Lower lobe of right lung (tissue), 2 donors: ENCODE measurements around the gene NBAS. TPM values are rescaled to one million over a fixed set of nuclear protein-coding genes. Genes with fewer than 3 reads are reported as not detected.

Experiments used
- ATAC-seq, 2 donors: fragments of 200-7000 bp; cut with Tn5 transposase; one replicate each; pipeline ENCODE4 v1.9.1; 2020 to 2022; ENCODE audit warnings: mild to moderate bottlenecking in 2 of 2, moderate library complexity in 2 of 2
- DNase-seq: peaks from one replicate; pipeline ENCODE4 v3.0.0-alpha.2; 2020
- H3K27ac ChIP-seq: fragments of 200-600 bp; one replicate; pipeline ENCODE4 v1.8.0; 2022
- H3K27me3 ChIP-seq: fragments of 200-600 bp; one replicate; pipeline ENCODE4 v1.8.0; 2022; ENCODE audit warnings: low read depth
- H3K36me3 ChIP-seq: fragments of 200-600 bp; one replicate; pipeline ENCODE4 v1.8.0; 2022; ENCODE audit warnings: mild to moderate bottlenecking
- H3K4me1 ChIP-seq: fragments of 200-600 bp; one replicate; pipeline ENCODE4 v1.8.0; 2022
- H3K4me3 ChIP-seq: fragments of 200-600 bp; one replicate; pipeline ENCODE4 v1.8.0; 2022; ENCODE audit warnings: mild to moderate bottlenecking
- H3K9me3 ChIP-seq: fragments of 200-600 bp; one replicate; pipeline ENCODE4 v1.8.0; 2022
- CTCF ChIP-seq: fragments of 200-600 bp; IDR thresholded peaks from one replicate; pipeline ENCODE4 v1.8.0; 2022; ENCODE audit warnings: antibody characterized with exemption, mild to moderate bottlenecking
- intact Hi-C: fragments of 100-400 bp; cut with DNase I; formaldehyde crosslinking; loops from one replicate; pipeline ENCODE4 v1.11.0; 2022
- total RNA-seq: library from RNA; stranded (reverse); fragmentation: NEBNext Ultra II Directional; extraction: Animal tissue kit (Norgen Biotek cat#: 25700); gene quantifications from one replicate; pipeline ENCODE4 v1.2.1, GENCODE V29; 2021
- donor health status: DM: no; HTN: yes; CAD: no; lungs with severe emphysema.

Gene NBAS
- total RNA-seq, 1 donor from 2014 or later, result 42.4 TPM

GRCh38 chr2:15225131-15225530, 336.0 kb downstream of the NBAS start:
- TF ChIP-seq CTCF, result no peak
- Histone ChIP-seq H3K9me3 (no peaks in the 10 kb centered on the region), H3K36me3 (no peaks in the 10 kb centered on the region), H3K4me3 (no peak overlapping the region), H3K27me3 (no peaks in the 10 kb centered on the region), H3K4me1 (no peaks in the 10 kb centered on the region), H3K27ac (no peak overlapping the region)
- intact Hi-C loops, result no loop called here
- no peak for ATAC-seq
- DNase-seq, result no peak

GRCh38 chr2:15224641-15225040, 336.5 kb downstream of the NBAS start:
- Histone ChIP-seq H3K4me1 (no peaks in the 10 kb centered on the region), H3K27me3 (no peaks in the 10 kb centered on the region), H3K27ac (no peak overlapping the region), H3K9me3 (no peaks in the 10 kb centered on the region), H3K4me3 (no peak overlapping the region), H3K36me3 (no peaks in the 10 kb centered on the region)
- no peak for TF ChIP-seq CTCF
- intact Hi-C loops, result no loop called here
- no peak for DNase-seq
- no peak for ATAC-seq

- Histone ChIP-seq H3K27me3 (no peaks in the 10 kb centered on the region), H3K9me3 (no peaks in the 10 kb centered on the region), H3K4me3 (no peak overlapping the region), H3K27ac (no peak overlapping the region), H3K36me3 (no peaks in the 10 kb centered on the region), H3K4me1 (no peaks in the 10 kb centered on the region)
- ATAC-seq, result peak in 1 of 2 donors; percentile 29
- intact Hi-C loops, result no loop called here
- no peak for TF ChIP-seq CTCF
- DNase-seq, result no peak
Observed at GRCh38 chr2:15223887-15224286, 337.2 kb downstream of the NBAS start.

- no peak for ATAC-seq
- DNase-seq, result no peak
- Histone ChIP-seq H3K9me3 (no peaks in the 10 kb centered on the region), H3K27me3 (no peaks in the 10 kb centered on the region), H3K36me3 (peaks cover 9% of the 10 kb centered on the region), H3K4me3 (no peak overlapping the region), H3K27ac (no peak overlapping the region), H3K4me1 (no peaks in the 10 kb centered on the region)
- intact Hi-C loops, result no loop called here
- TF ChIP-seq CTCF, result no peak
Observed at GRCh38 chr2:15222856-15223255, 338.3 kb downstream of the NBAS start.

- Histone ChIP-seq H3K27ac (no peak overlapping the region), H3K4me1 (no peaks in the 10 kb centered on the region)
- intact Hi-C loops, result no loop called here
Observed at GRCh38 chr2:15220603-15221002, 340.5 kb downstream of the NBAS start.

More at GRCh38 chr2:15220603-15221002, 340.5 kb downstream of the NBAS start:
- H3K36me3 ChIP-seq, result peaks cover 21% of the 10 kb centered on the region
- H3K9me3 ChIP-seq, result no peaks in the 10 kb centered on the region
- ATAC-seq (no peak), DNase-seq (no peak)
- TF ChIP-seq CTCF, result no peak
- no peak overlapping the region for H3K4me3 ChIP-seq
- no peaks in the 10 kb centered on the region for H3K27me3 ChIP-seq
